H9 (cell line): ENCODE measurements around the gene DRG1. TPM values are rescaled to one million over a fixed set of nuclear protein-coding genes. Genes with fewer than 3 reads are reported as not detected.

ENCODE experiments used
- DNase-seq: peaks from one replicate; pipeline ENCODE4 v3.0.0-alpha.2; 2017
- H2AFZ ChIP-seq: one replicate; pipeline ENCODE4 v1.6.1; 2013; ENCODE audit warnings: mild to moderate bottlenecking, low read length, control low read depth, moderate library complexity
- H2AK5ac ChIP-seq: 2 replicates; pipeline ENCODE4 v1.6.1; 2013; ENCODE audit warnings: low read length, control low read depth, mixed read lengths; ENCODE audit not compliant: insufficient read length
- H2BK120ac ChIP-seq: one replicate; pipeline ENCODE4 v1.6.1; 2013; ENCODE audit warnings: low read depth, mild to moderate bottlenecking, low read length, control low read depth, inconsistent platforms; ENCODE audit not compliant: poor library complexity, severe bottlenecking
- H2BK12ac ChIP-seq: 2 replicates; pipeline ENCODE4 v1.6.1; 2013; ENCODE audit warnings: low read length, control low read depth, mixed read lengths, low read depth; ENCODE audit not compliant: insufficient read length
- H2BK15ac ChIP-seq: 2 replicates; pipeline ENCODE4 v1.6.1; 2013; ENCODE audit warnings: low read depth, low read length, control low read depth
- H2BK20ac ChIP-seq: one replicate; pipeline ENCODE4 v1.6.1; 2013; ENCODE audit warnings: low read depth, mild to moderate bottlenecking, low read length, control low read depth, inconsistent platforms; ENCODE audit not compliant: poor library complexity, severe bottlenecking
- H2BK5ac ChIP-seq: 2 replicates; pipeline ENCODE4 v1.6.1; 2013; ENCODE audit warnings: low read length, control low read depth, mixed read lengths; ENCODE audit not compliant: insufficient read length
- H3K14ac ChIP-seq: 2 replicates; pipeline ENCODE4 v1.6.1; 2013; ENCODE audit warnings: low read length, control low read depth; ENCODE audit not compliant: insufficient read depth
- H3K18ac ChIP-seq: 2 replicates; pipeline ENCODE4 v1.6.1; 2013; ENCODE audit warnings: low read depth, mild to moderate bottlenecking, mixed read lengths, low read length, control low read depth; ENCODE audit not compliant: insufficient read length
- H3K23ac ChIP-seq: 2 replicates; pipeline ENCODE4 v1.6.1; 2013; ENCODE audit warnings: low read length, control low read depth, mixed read lengths, low read depth; ENCODE audit not compliant: insufficient read length
- H3K23me2 ChIP-seq: 2 replicates; pipeline ENCODE4 v1.6.1; 2013; ENCODE audit warnings: low read depth, mild to moderate bottlenecking, mixed read lengths, low read length, control low read depth; ENCODE audit not compliant: insufficient read length, poor library complexity, severe bottlenecking
- H3K27ac ChIP-seq: 2 replicates; pipeline ENCODE4 v1.5.1; 2013; ENCODE audit warnings: low read length, control low read depth, mixed read lengths, low read depth; ENCODE audit not compliant: insufficient read length
- H3K27me3 ChIP-seq: 2 replicates; pipeline ENCODE4 v1.6.1; 2013; ENCODE audit warnings: low read length, control low read depth, inconsistent platforms; ENCODE audit not compliant: insufficient read depth
- H3K4ac ChIP-seq: 2 replicates; pipeline ENCODE4 v1.6.1; 2013; ENCODE audit warnings: low read depth, mild to moderate bottlenecking, control low read depth, inconsistent platforms, low read length, moderate library complexity
- H3K4me1 ChIP-seq: 2 replicates; pipeline ENCODE4 v1.6.1; 2013; ENCODE audit warnings: low read length, control low read depth, inconsistent platforms; ENCODE audit not compliant: insufficient read depth
- H3K4me2 ChIP-seq: 2 replicates; pipeline ENCODE4 v1.6.1; 2013; ENCODE audit warnings: low read length, control low read depth, mixed read lengths; ENCODE audit not compliant: insufficient read length, insufficient read depth
- H3K56ac ChIP-seq: 2 replicates; pipeline ENCODE4 v1.6.1; 2013; ENCODE audit warnings: low read depth, mild to moderate bottlenecking, mixed read lengths, low read length, control low read depth; ENCODE audit not compliant: insufficient read length
- H3K79me1 ChIP-seq: 2 replicates; pipeline ENCODE4 v1.6.1; 2013; ENCODE audit warnings: low read depth, mild to moderate bottlenecking, moderate library complexity, low read length, control low read depth, inconsistent platforms; ENCODE audit not compliant: insufficient read depth, poor library complexity, severe bottlenecking
- H3K79me2 ChIP-seq: 2 replicates; pipeline ENCODE4 v1.6.1; 2013; ENCODE audit warnings: low read length, control low read depth, inconsistent platforms; ENCODE audit not compliant: insufficient read depth
- H3K9ac ChIP-seq: 2 replicates; pipeline ENCODE4 v1.6.1; 2013; ENCODE audit warnings: low read length, control low read depth, mixed read lengths; ENCODE audit not compliant: insufficient read length; ENCODE audit errors: extremely low read depth
- H3K9me3 ChIP-seq: one replicate; pipeline ENCODE4 v1.6.1; 2013; ENCODE audit warnings: low read depth, low read length, inconsistent platforms; ENCODE audit not compliant: control insufficient read depth
- H3T11ph ChIP-seq: one replicate; pipeline ENCODE4 v1.6.1; 2013; ENCODE audit warnings: mild to moderate bottlenecking, low read length, control low read depth, inconsistent platforms
- H4K20me1 ChIP-seq: one replicate; pipeline ENCODE4 v1.6.1; 2013; ENCODE audit not compliant: control insufficient read depth, insufficient read length, insufficient read depth
- H4K5ac ChIP-seq: 2 replicates; pipeline ENCODE4 v1.6.1; 2013; ENCODE audit warnings: low read depth, mild to moderate bottlenecking, mixed read lengths, low read length, control low read depth; ENCODE audit not compliant: insufficient read length
- H4K8ac ChIP-seq: replicated peaks from 2 replicates; pipeline ENCODE4 v1.6.1; 2013; ENCODE audit warnings: low read length, control low read depth, mixed read lengths, low read depth; ENCODE audit not compliant: insufficient read length
- H4K91ac ChIP-seq: 2 replicates; pipeline ENCODE4 v1.6.1; 2013; ENCODE audit warnings: low read depth, mild to moderate bottlenecking, moderate library complexity, mixed read lengths, low read length, control low read depth; ENCODE audit not compliant: insufficient read length
- H3K27ac Mint-ChIP-seq, 3 experiments: 2 replicates in 2 of 3; 3 replicates in 1 of 3; pipeline ENCODE4 v1.8.0; 2020 to 2021; ENCODE audit warnings: mixed read lengths in 3 of 3, mild to moderate bottlenecking in 1 of 3, moderate library complexity in 1 of 3
- H3K27me3 Mint-ChIP-seq: 2 replicates; pipeline ENCODE4 v1.8.0; 2021; ENCODE audit warnings: low read depth, mild to moderate bottlenecking, moderate library complexity, mixed read lengths
- H3K36me3 Mint-ChIP-seq, 3 experiments: 2 replicates in 2 of 3; 3 replicates in 1 of 3; pipeline ENCODE4 v1.8.0; 2020 to 2021; ENCODE audit warnings: low read depth in 3 of 3, mixed read lengths in 3 of 3; ENCODE audit not compliant: insufficient read depth in 1 of 3
- H3K4me1 Mint-ChIP-seq, 2 experiments: 2 replicates each; pipeline ENCODE4 v1.8.0; 2020; ENCODE audit warnings: mixed read lengths in 2 of 2
- H3K4me3 Mint-ChIP-seq, 2 experiments: 2 replicates in 1 of 2; 3 replicates in 1 of 2; pipeline ENCODE4 v1.8.0; 2020 to 2021; ENCODE audit warnings: mild to moderate bottlenecking in 2 of 2, mixed read lengths in 2 of 2, moderate library complexity in 1 of 2
- H3K9me3 Mint-ChIP-seq, 2 experiments: 2 replicates in 1 of 2; 3 replicates in 1 of 2; pipeline ENCODE4 v1.8.0; 2020; ENCODE audit warnings: mild to moderate bottlenecking in 2 of 2, mixed read lengths in 2 of 2, moderate library complexity in 1 of 2
- WGBS: extraction: QIAGEN DNeasy Blood & Tissue Kit; methylation state at CpG from one replicate; pipeline ENCODE4 v1.1.7; 2013; ENCODE audit warnings: missing lambda C conversion rate, low lambda C conversion rate, mixed read lengths; ENCODE audit not compliant: insufficient read length; ENCODE audit errors: extremely low coverage; 5-methylcytosine and 5-hydroxymethylcytosine counted together
- total RNA-seq: library from RNA; stranded (reverse); gene quantifications from 2 replicates; pipeline ENCODE4 v1.2.1, GENCODE V29; 2021
- TF ChIP-seq, protein P1 (sequence below): fragments of 200-600 bp; sonication (generic); conservative IDR thresholded peaks from 3 replicates; pipeline ENCODE4 v1.8.0; 2021; ENCODE audit warnings: antibody characterized with exemption, mild to moderate bottlenecking

The DRG1 gene
- total RNA-seq, 1 experiment from 2014 or later, result 89.5 TPM

DNA sequence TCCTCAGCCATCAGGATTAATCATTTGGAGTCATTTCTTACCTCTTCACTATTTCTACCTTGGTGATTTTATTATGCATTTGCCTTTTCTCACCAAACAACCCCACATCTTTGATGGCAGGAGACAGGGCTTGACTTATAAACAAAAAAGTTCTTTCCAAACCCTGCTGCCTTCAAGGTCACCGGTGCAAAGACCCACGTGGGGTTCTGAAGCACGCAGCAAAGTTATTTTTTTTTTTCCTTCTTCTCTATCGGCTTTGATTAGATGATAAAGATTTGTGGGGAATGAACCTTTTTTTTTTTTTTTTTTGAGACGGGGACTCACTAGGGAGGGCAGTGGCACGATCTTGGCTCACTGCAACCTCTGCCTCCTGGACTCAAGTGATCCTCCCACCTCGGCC lies 44.1 kb downstream of the DRG1 start:
- no CpG with 5 or more reads among the region's 7 CpGs for whole genome bisulfite sequencing
- no peak overlapping the region for H4K91ac ChIP-seq
- no peak overlapping the region for H3K27ac ChIP-seq
- H3K4me2 ChIP-seq, result no peak overlapping the region
- H3K56ac ChIP-seq, result no peak overlapping the region
- H2BK12ac ChIP-seq, result no peak overlapping the region
- DNase-seq, result no peak
- no peaks in the 10 kb centered on the region for H4K20me1 ChIP-seq
- no peak overlapping the region for H2BK120ac ChIP-seq
- H3K27me3 ChIP-seq, result no peaks in the 10 kb centered on the region
- H2BK15ac ChIP-seq, result no peak overlapping the region
- no peak overlapping the region for H2AFZ ChIP-seq
- H3T11ph ChIP-seq, result no peak overlapping the region
- H4K5ac ChIP-seq, result no peak overlapping the region
- no peak overlapping the region; a peak in 1 of 7 replicates for H3K27ac Mint-ChIP-seq
- no peaks in the 10 kb centered on the region for H3K79me1 ChIP-seq
- H3K27me3 Mint-ChIP-seq, result no peaks in the 10 kb centered on the region; the same call in 1 of the 2 replicates
- no peak overlapping the region for H3K9ac ChIP-seq
- TF ChIP-seq, protein P1, sequence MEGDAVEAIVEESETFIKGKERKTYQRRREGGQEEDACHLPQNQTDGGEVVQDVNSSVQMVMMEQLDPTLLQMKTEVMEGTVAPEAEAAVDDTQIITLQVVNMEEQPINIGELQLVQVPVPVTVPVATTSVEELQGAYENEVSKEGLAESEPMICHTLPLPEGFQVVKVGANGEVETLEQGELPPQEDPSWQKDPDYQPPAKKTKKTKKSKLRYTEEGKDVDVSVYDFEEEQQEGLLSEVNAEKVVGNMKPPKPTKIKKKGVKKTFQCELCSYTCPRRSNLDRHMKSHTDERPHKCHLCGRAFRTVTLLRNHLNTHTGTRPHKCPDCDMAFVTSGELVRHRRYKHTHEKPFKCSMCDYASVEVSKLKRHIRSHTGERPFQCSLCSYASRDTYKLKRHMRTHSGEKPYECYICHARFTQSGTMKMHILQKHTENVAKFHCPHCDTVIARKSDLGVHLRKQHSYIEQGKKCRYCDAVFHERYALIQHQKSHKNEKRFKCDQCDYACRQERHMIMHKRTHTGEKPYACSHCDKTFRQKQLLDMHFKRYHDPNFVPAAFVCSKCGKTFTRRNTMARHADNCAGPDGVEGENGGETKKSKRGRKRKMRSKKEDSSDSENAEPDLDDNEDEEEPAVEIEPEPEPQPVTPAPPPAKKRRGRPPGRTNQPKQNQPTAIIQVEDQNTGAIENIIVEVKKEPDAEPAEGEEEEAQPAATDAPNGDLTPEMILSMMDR, result no peak
- no peaks in the 10 kb centered on the region for H3K23me2 ChIP-seq
- no peak overlapping the region for H3K23ac ChIP-seq
- no peak overlapping the region for H3K18ac ChIP-seq
- no peaks in the 10 kb centered on the region for H3K79me2 ChIP-seq
- no peak overlapping the region for H3K4me3 Mint-ChIP-seq
- H3K9me3 Mint-ChIP-seq, result no peaks in the 10 kb centered on the region
- no peaks in the 10 kb centered on the region for H3K4me1 ChIP-seq
- no peak overlapping the region for H2AK5ac ChIP-seq
- no peak overlapping the region for H2BK20ac ChIP-seq
- no peak overlapping the region for H3K4ac ChIP-seq
- H3K14ac ChIP-seq, result no peak overlapping the region
- no peaks in the 10 kb centered on the region for H3K9me3 ChIP-seq
- H4K8ac ChIP-seq, result no peak overlapping the region
- H3K4me1 Mint-ChIP-seq, result peaks cover 7 to 10% of the 10 kb centered on the region in 2 experiments
- H2BK5ac ChIP-seq, result no peak overlapping the region
- peaks cover 8 to 64% (median 45%) of the 10 kb centered on the region in 3 experiments; a peak in 6 of 7 replicates for H3K36me3 Mint-ChIP-seq
